ENCODE data around the gene KMT2E.
A peak's percentile ranks its signal among the peaks of the same experiment; 100 is the strongest.
"Not testable (repeated sequence)": the region's sequence is repeated elsewhere in the genome, so short reads cannot be mapped to it uniquely, and the experiment has no call there.

The KMT2E gene, protein sequence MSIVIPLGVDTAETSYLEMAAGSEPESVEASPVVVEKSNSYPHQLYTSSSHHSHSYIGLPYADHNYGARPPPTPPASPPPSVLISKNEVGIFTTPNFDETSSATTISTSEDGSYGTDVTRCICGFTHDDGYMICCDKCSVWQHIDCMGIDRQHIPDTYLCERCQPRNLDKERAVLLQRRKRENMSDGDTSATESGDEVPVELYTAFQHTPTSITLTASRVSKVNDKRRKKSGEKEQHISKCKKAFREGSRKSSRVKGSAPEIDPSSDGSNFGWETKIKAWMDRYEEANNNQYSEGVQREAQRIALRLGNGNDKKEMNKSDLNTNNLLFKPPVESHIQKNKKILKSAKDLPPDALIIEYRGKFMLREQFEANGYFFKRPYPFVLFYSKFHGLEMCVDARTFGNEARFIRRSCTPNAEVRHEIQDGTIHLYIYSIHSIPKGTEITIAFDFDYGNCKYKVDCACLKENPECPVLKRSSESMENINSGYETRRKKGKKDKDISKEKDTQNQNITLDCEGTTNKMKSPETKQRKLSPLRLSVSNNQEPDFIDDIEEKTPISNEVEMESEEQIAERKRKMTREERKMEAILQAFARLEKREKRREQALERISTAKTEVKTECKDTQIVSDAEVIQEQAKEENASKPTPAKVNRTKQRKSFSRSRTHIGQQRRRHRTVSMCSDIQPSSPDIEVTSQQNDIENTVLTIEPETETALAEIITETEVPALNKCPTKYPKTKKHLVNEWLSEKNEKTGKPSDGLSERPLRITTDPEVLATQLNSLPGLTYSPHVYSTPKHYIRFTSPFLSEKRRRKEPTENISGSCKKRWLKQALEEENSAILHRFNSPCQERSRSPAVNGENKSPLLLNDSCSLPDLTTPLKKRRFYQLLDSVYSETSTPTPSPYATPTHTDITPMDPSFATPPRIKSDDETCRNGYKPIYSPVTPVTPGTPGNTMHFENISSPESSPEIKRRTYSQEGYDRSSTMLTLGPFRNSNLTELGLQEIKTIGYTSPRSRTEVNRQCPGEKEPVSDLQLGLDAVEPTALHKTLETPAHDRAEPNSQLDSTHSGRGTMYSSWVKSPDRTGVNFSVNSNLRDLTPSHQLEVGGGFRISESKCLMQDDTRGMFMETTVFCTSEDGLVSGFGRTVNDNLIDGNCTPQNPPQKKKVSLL (N-terminal part only)

DNA sequence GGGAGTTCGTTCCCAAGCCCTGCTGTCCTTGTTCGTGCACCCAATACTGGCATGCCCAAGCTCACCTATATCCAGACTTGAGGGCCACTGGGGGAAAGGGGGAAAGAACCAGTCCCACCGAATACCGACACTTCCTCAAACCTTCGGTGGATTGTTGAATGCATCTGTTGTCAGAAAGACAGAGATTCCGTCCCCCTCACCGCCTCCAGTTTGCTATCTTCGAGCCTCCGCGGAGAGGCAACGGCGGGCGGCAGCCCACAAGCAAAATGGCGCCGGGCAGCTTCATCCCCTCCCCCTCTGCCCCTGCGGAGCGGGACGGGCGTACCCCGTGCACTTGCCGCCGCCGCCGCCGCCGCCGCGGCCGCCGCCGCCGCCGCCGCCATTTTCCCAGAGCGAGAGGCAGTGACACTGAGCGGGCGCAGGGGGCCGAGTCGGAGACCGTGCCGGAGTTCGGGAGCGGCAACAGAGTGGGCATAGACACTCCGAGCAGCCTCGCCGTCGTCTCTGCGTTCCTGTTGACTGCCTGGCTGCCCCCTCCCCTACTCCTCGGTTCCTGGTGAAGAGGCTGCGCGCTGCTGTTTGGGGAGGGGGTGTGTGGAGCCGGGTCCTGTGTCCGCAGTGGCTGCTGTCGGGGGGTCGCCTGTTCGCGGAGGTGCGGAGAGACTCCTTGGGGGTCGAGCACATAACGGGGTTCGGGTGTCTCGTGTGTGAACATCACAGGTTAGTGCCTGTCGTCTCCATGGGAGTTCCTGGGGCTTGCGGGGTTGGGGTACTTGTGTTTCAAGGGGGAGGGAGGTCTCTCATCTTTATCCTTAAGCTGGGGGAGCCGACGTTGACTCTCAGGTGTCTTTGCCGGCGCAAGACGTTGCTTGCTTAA lies at the start of gene KMT2E:
Gene KMT2E, plus strand, starts transcription at position 390 of the 877 bp plus-strand sequence. CDS start 26,748 bp downstream, outside the sequence.
- DNase-seq = no peak

DNA sequence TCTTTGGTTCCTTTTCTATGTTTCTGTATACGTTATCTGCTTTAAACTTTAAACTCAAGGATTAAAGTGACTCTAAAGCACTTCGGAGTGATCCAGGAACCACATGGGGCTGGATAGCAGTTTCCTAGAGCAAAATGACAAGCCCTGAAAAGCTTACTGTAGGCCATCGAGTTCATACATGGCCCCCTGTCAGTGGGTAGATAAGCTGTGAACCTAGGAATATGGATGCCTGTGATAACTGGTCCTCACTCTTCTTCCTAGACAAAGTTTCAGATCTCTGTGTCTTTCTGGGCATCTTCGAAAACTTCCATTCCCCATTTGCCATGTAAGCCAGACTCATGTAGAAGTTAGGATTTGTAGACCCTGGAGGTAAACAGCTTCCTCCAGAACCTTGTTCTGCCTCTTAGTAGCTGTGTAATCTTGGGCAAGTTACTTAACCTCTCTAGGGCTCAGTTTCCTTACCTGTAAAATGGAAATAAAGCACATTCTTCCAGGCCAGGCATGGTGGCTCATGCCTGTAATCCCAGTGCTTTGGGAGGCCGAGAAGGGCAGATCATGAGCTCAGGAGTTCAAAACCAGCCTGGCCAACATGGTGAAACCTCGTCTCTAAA lies 49.3 kb upstream of the KMT2E start:
- no peak for DNase-seq

DNA sequence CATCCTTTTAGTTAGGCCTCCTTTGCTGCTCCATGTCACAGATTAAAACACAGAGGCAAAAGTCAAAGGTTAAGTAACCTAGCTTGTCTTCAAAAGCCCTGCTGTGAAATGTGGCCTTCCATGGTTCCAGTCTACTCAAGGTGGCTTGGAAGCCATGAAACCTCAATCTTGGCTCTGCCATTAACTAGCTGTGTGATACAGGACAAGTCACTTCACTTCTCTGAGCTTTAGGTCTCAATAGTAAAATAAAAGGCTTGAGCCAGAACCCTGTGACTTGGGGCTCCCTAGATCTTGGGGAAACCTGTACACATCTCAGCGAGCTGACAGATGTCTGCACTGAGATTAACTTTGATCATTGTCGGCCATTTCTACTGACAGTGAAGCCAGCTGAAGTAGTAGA lies 48.0 kb upstream of the KMT2E start:
- DNase-seq = no peak

DNA sequence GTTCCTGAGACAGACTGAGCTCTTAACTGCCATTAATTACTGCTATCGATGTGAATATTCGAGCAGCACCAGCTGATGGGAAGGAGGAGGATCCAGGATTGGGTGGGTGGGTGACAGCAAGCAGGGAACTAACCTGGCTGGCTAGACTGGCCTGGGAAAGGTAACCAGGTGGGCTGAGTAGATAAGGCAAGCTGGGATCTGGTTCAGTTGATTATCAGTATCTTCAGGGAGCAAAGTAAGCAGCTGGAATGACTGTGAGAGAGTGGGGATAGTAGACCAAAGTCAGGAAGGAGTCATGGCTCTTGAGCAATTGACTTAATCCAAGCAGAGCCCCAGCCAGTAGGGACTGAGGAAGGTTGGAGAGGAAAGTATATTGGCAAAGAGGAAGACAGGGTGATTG lies 46.9 kb upstream of the KMT2E start:
- no peak for DNase-seq

DNA sequence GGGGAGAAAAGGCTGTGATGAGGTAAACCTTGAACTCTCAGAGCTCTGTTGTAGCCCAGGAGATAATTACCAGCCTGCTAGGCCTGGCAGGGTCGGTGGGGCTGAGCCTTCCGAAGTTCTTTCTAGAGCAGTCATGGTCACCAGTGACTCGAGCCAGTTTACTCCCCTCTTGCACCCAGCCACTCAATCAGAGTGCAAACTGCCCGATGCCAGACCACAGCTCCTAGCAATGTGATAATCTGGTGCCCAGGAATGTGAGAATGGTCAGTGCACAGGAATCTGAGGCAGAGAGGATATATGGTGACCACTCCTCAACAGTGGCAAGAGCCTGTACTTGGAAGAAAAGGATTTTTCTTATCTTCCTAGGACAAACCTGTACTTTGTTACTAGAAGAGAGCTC lies 46.4 kb upstream of the KMT2E start:
- DNase-seq = no peak

DNA sequence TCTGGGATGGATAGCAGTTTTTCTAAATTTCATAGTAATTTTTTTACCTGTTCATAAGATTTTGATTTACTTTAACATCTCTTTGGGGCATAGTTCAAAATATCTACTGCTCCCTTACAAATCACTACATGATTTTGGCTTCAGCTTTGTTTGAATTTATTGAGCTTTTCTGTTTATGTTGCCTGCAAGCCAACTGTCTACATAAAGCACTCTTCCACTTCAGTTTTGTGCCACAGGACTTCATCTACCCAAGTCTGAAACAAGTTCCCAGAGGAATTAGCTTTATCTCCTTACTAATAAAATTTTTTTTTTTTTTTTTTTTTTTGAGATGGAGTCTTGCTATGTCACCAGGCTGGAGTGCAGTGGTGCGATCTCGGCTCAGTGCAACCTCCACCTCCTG lies 45.4 kb upstream of the KMT2E start:
- no peak for DNase-seq

DNA sequence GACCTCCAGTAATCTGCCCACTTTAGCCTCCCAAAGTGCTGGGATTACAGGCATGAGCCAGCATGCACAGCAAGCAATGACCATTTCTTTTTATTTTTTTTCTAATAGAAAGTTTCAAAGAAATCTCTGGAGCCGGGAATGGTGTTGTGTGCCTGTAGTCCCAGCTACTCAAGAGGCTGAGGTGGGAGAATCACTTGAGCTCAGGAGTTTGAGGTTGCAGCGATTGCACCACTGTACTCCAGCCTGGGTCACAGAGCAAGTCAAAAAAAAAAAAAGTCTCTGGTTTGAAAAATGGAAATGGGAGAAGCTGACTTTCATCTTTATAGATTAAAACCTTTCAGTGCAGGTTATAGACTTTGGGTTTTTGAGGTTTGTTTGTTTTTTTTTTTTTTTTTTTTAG lies 44.8 kb upstream of the KMT2E start:
- no peak for DNase-seq

DNA sequence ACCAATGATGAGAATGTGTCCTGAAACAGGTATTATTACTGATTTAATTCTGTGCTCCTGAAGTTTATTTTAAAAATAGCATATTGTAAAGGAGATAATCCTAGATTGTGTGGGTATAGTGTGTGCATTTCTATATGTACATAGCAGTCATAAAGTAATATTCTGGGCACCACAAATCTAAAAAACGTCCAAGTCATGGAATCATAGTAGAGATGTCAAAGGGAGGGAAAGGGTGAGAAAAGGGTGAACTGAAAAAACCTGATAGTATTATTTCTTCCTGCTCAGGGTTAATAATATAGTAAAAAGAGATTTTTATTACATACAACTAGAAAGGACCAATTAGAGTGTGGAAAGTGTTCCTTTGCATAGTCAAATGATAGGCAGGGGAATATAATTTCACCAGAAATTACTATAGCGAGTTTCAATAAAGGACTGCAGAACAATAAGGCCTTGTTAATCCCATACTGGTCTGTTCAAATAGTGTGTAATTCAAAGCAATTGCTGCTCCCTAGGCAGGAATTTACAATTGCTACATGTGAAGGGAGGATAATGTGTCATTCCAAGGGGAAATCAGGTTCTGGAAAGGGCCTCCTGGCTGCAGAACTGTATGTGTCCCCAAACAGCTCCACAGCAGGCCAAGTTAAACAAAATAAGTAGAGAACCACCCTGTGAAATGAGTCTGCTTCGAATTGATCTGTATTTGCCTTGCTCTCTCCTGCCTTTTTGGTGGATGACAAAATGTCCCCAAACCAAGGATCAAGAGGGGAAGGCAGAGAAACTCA lies 42.5 kb upstream of the KMT2E start:
- DNase-seq = no peak

DNA sequence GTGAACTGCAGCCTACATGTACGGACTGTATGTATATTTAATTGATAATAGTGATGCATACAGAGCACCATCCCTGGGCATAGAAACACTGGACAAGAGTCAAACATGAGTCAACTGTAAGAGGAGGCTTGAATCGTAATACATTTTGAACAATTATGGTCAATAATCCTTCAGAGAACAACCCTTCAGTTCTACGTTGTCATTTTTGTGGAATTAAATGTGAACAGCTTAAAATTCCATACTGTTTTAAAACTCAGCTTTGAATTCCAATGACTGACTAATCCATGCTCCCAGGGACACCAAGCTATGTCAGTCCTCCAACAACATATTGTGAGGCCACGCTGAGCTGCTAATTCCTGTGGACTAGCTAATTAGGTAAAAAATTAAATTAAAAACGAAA lies 41.5 kb upstream of the KMT2E start:
- DNase-seq = no peak

DNA sequence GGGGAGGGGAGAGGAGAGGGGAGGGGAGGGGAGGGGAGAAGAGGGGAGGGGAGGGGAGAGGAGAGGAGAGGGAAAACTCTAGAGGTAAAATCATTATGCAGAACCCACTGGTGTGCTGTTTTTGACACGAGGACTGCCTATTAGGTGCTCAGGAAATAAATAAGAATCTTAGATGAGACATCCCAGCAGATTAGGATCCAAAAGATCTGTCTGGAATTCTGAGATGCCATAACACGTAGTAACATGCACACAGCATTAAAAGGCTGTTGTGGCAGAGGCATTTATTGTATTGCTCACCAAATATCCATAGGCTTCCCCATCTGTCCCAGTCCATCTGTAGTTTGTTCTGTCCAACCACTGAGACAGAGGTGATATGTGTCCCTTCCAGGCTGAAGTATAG lies 40.8 kb upstream of the KMT2E start:
- no peak for DNase-seq

DNA sequence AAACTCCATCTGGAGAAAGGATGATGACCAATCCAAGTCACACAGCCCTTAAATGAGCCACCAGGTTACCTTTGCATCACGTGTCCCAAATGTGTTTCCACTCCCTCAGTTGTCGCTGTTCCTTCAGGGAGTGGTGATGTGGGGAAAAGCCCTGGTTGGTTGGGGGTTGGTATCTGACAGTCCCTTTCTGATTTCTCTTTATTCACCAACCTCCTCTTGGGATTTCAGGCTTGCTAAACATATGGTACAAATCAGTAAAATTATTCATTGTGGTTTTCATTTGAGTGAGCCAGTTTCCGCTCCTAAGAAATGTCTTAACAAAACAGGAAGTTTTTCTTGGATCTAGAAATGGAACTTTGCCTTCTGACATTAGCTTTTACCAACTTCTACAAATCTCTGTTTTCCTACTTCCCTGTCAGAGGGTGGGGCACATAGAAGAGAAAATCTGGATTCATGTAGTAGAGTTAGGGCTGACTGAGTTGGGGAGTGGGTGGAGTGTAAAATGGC lies 40.0 kb upstream of the KMT2E start:
- DNase-seq = no peak

DNA sequence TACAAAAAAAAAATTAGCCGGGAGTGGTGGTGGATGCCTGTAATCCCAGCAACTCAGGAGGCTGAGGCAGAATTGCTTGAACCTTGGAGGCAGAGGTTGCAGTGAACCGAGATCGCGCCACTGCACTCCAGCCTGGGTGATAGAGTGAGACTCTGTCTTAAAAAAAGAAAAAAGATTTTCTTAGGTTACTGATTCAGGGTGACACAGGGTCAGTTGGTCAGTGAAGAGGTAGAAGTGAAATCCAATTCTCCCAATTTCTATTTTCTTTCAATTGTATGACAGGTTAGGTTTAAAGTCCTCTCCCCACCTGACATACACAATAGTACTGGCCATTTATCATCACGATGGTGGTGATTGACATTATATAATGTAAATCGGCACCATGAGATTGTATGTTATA lies 38.5 kb upstream of the KMT2E start:
- DNase-seq = not testable (repeated sequence)

DNA sequence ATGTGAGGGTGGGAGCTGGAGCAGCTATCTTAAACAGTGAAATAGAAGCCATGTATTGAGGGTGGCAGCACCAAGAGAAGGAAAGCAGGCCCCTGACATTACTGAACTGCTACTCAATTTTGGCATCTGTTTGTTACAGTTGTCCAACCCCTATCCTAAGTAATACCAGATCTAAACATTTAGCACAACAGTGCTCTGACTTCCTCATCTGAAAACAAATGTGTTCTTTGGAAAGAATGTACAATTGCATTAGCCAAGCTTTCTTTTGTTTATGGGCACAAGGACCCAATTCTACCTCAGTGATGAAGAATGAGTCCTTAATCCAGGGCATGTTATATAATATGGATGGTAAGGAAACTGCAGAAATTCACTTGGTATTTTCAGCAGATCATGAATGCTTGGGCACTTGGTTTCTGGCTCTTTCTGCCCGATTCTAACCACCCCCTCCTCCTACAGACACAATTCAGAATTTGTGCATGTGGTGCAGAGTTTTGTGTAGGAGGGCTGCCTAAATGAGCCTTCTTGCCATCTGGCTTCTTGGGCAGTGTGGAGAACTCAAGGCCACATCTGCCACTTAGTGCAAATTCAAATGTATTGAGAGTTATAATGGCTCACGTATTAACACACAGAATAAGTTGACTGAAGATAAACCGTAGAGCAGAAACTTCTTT lies 36.9 kb upstream of the KMT2E start:
- no peak for DNase-seq

DNA sequence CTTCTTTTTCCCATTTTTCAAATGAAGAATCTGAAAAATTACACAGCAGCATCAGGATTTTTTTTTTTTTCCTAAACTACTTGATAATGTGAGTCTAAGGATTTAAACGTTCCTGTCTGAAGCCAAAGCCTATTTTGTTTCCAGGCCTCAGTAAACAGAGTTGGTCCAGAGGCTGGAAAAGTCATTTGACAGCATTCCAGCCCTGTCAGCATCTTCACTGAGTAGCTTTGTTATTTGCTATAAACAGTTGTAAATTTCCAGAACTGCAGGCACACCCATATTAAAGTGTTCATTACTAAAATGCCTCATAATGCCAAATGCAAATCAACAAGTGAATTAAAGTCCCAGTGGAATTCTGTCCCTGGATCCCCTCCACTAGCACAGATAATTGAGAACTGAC lies 35.5 kb upstream of the KMT2E start:
- no peak for DNase-seq

DNA sequence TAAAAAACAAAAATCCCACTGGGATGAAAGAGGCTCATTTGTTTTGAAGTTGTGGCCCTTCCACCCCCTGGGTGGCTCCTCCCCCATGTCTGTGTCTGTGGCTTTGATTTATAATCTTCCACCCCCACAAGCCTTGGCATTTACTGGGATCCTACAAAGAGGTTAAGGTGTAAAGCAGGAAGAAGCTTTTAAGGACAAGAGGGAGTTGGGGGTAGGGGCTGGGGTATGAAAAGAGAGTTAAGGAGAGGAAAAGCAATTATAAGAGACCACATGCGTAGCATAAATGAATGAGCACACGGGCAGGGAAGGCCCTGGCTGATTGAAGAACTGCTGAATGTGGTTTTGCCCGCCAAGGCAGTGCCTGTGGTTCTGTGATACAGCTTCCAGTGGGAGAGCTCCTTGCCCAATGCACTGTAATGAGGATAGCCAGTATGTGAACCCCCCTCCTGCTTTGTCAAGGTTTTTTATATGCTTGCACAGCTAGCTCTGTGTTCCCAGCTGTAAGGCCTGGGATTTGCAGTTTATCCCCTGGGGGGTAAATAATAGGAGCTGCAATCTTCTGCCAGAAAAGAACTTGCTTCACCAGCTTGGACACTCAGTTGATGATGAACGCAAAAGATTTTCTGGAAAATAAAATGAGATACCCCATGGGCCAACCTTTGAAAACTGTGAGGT lies 34.7 kb upstream of the KMT2E start:
- DNase-seq = no peak

DNA sequence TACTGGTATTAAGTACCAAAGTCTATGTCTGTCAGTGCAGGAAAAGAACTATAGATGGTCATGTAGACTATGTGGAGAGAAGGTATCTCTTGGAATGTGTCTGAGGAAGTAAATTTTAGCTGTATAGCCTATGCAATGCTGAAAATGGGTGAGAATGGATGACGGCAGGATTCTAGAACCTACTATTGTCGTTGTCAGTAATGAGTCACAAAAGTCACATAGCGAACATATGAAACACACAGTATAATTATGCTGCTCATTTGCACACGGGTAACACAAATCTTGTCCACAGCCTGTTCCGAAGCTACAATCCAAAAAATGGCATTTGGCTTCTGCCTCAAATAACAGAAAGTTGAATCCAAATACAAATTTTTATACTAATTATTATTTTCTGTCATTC lies 33.6 kb upstream of the KMT2E start:
- DNase-seq = no peak

DNA sequence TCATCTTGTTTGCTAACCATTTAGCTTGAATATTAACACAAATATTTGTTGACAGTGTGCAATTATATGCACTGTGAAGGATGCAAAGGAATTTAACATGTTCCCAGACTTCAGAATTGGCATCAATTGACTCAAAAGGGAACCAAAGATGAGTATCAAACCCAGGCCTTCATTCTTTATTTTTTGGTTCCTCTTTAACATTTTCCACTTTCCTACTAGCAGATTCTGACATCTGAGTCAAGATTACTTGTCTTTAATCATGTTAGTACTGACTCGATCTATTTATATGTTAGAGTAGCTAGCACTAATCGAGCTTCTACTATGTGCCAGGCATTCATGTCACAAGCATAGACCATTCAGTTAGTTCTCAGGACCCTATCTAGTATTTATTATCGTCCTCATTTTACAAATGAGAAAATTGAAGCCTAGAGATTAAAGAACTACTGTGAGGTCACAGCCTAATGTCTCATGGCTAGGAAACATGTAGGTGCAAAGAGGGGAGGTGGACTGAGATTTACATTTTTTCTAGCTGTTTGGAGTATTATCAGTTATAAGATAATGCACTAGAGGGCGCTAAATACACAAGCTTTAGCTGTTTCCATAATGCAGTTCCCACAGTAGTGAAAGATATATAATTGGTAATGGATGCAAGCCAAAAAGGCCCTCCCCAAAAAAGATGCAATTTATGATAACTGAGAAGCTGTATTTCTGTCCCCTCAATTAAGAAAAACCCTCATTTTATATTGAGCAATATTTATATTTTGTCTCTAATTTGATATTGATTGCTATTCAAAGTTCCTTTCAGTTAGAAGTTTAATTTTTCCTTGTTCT lies 32.9 kb upstream of the KMT2E start:
- peak; percentile 47 for DNase-seq

DNA sequence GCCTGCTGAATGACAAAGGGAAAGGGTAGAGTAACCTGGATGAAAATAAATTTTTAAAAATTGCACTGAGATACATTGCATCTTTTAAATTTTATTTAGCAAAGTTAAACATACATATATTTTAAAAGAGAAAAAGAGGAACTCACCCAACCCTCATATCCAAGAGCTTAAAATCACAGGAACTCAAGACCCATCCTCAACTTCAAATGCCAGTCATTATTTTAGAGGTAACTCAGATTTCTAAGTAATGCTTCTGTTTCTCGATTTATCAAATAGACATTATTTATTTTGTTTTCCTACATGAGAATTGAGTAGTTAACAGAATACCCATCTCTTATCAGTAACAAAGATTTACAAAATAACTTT lies 32.4 kb upstream of the KMT2E start:
- DNase-seq = no peak
